NCI-H345 treated with DMSO at 0.1 percent for 48 hours (cell line): ENCODE measurements around the gene POFUT2.

ENCODE experiments used
- DNase-seq: peaks from one replicate; lab custom pipeline; 2025; ENCODE audit not compliant: unreplicated experiment; lab: John Stamatoyannopoulos, UW

Gene POFUT2

DNA sequence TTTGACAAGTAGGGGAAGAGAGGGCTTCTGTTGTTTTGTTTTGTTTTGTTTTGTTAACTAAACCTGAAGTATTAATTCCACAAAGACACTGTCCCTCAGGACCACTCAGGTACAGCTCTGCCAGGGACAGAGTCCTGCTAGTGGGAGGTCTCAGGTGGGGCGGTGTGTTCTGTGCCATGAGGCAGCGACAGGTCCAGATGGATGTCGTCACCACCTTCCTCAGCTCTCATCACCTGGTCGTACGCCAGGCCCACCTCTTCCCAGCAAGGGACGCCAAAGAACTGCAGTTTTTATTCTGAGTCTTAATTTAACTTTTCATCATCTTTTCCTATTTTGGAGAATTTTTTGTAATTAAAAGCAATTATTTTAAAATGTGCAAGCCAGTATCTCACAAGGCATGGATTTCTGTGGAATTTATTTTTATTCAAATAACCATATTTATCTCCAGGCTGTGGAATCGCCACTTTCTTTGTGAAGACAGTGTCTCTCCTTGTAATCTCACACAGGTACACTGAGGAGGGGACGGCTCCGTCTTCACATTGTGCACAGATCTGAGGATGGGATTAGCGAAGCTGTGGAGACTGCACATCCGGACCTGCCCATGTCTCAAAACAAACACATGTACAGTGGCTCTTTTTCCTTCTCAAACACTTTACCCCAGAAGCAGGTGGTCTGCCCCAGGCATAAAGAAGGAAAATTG lies 62.5 kb downstream of the POFUT2 start:
- no peak for DNase-seq

DNA sequence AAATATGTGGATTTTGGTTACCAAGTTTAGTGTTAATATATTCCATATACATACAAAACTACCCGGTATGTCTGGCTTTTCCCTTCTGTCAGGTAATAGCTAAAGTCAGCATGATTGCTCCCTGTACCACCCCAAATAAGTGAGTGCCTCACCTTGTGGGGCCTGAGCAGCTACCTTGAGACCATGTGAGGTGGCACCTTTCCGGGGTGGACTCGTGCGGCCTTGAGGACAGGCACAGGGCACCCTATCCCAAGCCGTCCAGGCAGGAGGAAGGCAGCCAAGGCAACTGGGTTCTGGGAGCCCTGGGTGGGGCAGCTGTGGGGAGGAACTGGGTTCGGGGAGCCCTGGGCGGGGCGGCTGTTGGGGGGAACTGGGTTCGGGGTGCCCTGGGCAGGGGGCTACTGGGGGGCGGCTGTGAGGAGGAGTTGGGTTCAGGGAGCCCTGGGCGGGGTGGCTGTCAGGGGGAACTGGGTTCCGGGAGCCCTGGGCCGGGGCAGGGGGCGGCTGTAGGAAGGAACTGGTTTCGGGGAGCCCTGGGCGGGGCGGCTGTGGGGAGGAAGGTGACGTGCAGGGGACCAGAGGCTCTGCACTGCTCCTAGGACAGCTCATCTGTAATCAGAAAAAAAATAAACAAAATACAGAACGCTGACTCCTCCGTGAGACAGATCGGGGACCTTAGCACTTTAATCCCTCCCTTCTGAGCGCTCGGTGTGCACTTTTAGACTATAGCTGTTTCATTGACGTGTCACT lies 63.3 kb downstream of the POFUT2 start:
- no peak for DNase-seq

DNA sequence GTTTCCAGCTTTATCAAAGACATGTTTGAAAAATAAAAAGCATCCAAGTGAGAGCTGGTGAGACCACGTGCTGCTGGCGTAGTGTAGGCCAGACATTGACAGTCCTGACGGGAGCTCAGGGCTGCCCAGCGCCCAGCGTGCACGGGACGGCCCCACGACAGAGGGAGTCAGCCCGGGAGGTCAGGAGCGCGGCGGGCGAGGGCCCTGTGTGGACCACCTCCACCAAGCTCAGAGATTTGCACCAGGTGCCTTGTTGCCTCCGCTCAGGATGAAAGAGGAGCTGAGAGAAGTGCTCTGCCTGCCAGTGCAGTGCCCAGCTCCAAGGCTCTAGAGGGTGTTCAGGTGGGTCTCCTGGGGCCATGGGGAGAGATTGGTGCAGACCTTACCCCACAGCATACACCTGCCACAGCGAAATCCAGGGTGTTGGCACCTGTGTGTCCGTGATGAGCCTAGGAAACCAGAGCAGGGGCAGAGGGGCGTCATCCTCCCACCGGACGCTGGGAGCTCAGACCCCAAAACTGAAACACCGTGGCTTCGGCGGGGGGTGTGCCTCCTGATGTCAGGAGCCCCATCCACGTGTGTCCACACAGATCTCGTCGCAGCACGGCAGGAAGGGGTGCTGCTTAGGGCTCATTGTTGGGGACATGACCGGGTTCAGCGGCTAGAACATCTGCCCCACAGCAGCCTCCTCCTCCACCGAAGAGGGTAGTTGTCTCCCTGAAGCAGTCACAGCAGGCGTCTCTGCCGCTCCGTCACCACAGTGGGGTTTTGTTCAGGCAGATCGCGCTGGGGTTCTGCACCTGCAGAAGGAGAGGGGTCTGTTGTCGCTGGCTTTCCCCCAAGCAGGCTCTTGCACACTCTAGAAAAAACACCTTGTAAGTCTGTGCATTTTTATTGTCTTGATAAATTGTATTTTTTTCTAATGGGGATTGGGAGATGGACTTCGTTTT lies 64.2 kb downstream of the POFUT2 start:
- DNase-seq = no peak

DNA sequence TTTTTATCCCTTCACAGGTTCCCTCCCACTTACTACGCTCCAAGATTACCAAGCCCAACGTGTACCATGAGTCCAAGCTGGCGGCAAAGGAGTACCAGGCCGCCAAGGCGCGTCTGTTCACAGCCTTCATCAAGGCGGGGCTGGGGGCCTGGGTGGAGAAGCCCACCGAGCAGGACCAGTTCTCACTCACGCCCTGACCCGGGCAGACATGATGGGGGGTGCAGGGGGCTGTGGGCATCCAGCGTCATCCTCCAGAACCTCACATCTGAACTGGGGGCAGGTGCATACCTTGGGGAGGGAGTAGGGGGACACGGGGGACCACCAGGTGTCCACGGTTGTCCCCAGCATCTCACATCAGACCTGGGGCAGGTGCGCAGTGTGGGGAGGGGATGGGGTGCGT lies 65.7 kb downstream of the POFUT2 start:
- DNase-seq = no peak

DNA sequence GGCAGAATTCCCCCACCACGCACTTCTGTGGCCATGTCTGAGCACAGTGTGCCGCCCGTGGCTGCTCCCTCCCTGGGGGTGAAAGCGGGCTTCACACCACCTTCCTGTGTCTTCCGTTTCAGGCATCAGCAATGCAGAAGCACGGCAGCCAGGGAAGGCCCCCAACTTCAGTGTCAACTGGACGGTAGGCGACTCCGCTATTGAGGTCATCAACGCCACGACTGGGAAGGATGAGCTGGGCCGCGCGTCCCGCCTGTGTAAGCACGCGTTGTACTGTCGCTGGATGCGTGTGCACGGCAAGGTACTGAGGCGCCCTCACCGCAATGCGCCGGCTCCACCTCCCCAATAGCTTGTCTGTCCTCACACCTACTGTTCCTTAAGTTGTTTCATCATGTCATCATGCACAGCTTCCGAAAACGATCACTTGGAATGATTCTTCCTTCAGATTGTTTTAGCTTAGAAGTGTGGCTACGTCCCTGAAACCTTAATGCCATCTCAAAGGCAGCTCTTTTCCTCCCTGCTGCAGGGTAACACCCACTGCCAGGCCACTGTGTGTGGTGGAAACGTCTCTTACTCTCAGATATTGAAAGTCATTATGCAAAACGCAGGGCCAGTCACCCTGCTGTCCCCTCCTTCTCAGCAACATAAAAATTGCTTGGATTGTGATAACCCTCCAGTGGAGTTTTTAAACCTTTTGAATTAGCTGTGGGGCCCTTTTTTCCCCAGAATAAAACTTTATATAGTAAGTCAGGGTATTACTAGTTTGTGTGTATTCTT lies 66.8 kb downstream of the POFUT2 start:
- DNase-seq = no peak

DNA sequence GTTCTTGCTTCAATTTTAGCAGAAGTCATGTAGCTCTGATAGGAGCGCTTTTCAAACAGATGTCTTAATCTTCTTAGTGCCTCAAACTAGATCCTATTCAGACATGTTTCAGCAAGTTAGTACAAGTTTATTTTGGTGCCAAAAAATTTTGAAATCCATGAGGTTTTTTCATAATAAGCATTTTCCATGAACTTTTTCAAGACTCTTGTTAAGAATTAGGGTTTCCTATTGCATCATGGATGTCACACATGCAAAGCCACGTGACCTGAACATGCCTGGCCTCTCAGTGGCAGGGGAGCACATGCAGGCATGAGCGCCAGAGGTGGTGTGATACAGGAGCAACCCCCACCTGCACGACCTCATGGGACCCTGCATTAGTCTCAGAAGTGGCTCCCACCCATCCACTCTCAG lies 67.6 kb downstream of the POFUT2 start:
- DNase-seq = no peak

DNA sequence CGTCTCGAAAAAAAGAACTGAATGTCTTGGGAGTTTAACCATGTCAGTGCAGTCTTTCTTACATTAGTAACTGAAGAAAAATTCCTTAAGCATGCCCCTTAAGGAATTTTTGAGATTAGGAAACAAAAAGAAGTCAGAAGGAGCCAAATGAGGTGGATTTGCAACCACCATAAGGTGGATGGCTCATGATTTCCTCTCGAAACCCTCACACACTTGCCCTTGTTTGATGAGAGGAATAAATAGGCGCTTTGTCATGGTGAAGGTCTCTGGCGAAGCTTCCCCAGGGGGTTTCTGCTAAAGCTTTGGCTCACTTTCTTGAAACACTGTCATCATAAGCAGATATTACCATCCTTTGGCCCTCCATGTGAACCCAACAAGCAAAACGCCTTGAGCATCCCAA lies 68.2 kb downstream of the POFUT2 start:
- DNase-seq = no peak

DNA sequence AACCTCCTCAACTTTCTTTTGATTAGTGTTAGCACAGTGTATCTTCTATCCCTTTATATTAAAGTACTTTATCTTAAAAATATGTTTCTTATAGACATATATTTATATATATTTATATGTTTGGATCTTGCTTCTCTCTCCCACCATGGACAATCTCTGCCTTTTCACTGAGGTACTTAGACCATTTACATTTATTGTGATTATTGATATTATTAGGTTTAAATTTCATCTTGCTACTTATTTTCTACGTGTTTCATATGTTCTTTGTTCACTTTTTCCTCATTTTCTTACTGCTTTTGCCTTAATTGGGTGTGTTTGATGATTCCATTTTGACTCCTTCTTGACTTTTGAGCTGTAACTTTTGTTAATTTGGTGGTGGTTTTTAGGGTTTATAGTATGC lies 70.7 kb downstream of the POFUT2 start:
- no peak for DNase-seq

DNA sequence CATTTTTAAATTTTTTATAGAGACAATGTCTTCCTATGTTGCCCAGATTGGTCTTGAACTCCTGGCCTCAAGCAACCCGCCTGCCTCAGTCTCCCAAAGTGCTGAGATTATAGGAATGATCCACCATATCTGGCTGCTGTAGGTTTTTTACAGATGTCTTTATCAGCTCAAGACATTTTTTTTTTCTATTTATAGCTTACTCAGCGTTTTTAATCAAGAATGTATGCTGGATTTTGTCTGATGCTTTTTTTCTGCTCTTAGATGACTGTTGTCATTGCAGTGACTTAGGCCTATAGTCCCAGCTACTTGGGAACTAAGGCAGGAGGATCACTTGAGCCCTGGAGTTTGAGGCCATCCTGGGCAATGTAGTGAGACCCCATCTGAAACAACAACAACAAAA lies 72.5 kb downstream of the POFUT2 start:
- no peak for DNase-seq
